Prostate gland (tissue), 2 donors: ENCODE results near the gene TCF4.

Experiments
- POLR2A ChIP-seq: fragments of 450-650 bp; IDR thresholded peaks from one replicate; pipeline ENCODE4 v1.6.1; 2016; ENCODE audit warnings: antibody characterized with exemption, mild to moderate bottlenecking
- POLR2AphosphoS5 ChIP-seq: sonication (generic); formaldehyde crosslinking; IDR thresholded peaks from one replicate; pipeline ENCODE4 v1.6.1; 2017; ENCODE audit warnings: antibody characterized with exemption
- TF ChIP-seq, protein P1 (sequence below), 4 experiments: fragments of 200-600 bp in 2 of 4; fragments of 450-650 bp in 2 of 4; sonication (generic) in 2 of 4; IDR thresholded peaks; 1 replicate in 3 of 4; 2 replicates in 1 of 4; pipeline ENCODE4 v1.5.1; 2016 to 2019; ENCODE audit warnings: antibody characterized with exemption in 4 of 4, mild to moderate bottlenecking in 2 of 4, moderate library complexity in 2 of 4

- no peak for TF ChIP-seq POLR2A
- TF ChIP-seq, protein P1, sequence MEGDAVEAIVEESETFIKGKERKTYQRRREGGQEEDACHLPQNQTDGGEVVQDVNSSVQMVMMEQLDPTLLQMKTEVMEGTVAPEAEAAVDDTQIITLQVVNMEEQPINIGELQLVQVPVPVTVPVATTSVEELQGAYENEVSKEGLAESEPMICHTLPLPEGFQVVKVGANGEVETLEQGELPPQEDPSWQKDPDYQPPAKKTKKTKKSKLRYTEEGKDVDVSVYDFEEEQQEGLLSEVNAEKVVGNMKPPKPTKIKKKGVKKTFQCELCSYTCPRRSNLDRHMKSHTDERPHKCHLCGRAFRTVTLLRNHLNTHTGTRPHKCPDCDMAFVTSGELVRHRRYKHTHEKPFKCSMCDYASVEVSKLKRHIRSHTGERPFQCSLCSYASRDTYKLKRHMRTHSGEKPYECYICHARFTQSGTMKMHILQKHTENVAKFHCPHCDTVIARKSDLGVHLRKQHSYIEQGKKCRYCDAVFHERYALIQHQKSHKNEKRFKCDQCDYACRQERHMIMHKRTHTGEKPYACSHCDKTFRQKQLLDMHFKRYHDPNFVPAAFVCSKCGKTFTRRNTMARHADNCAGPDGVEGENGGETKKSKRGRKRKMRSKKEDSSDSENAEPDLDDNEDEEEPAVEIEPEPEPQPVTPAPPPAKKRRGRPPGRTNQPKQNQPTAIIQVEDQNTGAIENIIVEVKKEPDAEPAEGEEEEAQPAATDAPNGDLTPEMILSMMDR (IDR thresholded peaks at IDR 0.05), result no peak
- no peak for TF ChIP-seq POLR2AphosphoS5
Measured at GRCh38 chr18:55407774-55408535, 180.0 kb downstream of the TCF4 start.
